UCSD-AML1 (cell line): ENCODE measurements around the gene ZNF185.
"Not testable (repeated sequence)": the region's sequence is repeated elsewhere in the genome, so short reads cannot be mapped to it uniquely, and the experiment has no call there.

Source experiments
- DNase-seq: peaks from one replicate; lab custom pipeline; 2025; ENCODE audit not compliant: unreplicated experiment; lab: John Stamatoyannopoulos, UW

ZNF185 gene

DNA sequence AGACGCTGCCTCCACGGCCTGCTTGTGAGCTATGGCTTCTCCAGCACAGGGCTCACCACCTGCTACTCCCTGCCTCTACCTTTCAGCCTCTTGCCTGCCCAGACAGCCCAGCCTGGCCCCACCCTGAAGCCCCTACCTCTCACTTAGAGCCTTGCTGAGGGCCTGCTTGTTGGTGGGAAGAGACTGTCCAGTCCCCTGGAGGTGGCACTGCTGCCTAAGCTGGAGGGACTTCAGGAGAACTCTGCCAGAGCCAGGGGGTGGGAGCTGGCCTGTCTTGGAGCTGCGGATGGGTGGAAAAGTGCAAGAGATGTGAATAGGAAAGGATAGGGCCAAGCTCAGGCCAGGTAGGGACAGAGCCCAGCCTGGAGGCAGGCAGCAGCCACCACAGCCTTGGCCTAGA is 2.7 kb upstream of the ZNF185 start:
- no peak for DNase-seq

DNA sequence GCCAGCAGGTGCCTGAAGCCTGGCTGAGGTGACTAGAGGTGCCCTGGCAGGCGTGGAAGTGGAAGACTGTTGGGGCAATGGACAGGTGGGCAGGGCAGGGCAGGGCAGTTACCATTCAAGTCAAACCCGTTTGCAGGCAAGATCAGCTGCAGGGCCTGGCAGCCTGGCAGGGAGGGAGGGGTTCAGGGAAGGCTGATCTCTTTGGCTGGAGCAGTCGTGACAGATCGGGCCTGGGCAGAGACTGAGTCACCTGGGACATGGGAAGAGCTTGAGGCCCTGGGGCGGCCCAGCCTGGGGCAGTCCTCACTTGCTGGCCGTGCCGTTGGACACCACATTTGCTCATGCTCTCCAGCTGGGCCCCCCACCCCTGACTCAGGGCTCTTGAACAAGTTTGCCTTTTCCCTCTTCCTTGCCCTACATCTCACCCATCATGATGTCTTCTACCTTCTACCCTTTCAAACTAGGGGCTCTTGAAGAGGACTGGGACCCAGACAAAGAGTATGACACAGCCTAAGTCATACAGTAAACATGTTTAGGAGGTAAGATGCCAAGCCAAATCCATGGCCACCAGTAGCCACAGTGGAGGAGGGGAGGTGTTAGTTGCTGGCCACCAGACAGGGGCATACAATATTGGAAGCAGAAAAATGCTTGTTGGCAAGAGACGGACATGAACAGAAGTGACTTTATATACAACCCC is 2.0 kb upstream of the ZNF185 start:
- no peak for DNase-seq

DNA sequence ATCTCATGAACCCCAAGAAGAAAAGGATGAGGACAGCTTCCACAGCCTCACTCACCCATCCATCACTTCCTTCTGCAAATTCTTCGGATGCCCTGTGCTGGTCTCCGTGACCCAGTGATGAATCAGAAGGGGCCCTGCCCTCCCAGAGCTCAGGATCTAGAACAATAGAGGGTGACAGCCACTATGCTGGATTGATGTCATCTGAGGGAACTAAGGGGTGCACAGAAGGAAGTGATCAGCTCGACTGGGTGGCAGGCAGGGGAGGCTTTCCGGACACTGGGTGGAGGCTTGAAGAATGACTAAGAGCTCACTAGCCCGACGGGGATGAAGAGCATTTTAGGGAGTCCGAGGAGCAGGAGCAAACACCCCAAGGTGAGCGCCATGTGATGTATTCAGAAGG is 1.4 kb upstream of the ZNF185 start:
- DNase-seq: no peak

DNA sequence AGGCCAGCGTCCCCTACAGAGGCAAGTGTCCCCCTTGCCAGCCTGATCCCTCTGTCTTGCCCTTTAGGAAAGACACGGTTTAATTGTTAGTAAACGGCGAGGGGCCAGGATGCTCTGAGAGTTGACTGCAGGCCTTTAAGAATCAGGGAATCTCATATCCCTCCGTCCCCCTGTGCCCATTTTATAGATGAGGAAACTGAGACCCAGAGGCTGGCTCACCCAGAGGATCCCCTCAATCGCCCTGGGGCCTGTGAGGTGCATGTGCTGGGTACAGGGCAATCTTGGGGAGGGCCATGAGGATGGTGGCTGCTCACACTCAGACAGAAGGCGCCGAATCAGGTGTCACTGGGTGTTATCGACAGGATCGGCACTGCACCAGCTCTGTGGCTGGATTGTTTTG is 575 bp downstream of the ZNF185 start:
- no peak for DNase-seq

DNA sequence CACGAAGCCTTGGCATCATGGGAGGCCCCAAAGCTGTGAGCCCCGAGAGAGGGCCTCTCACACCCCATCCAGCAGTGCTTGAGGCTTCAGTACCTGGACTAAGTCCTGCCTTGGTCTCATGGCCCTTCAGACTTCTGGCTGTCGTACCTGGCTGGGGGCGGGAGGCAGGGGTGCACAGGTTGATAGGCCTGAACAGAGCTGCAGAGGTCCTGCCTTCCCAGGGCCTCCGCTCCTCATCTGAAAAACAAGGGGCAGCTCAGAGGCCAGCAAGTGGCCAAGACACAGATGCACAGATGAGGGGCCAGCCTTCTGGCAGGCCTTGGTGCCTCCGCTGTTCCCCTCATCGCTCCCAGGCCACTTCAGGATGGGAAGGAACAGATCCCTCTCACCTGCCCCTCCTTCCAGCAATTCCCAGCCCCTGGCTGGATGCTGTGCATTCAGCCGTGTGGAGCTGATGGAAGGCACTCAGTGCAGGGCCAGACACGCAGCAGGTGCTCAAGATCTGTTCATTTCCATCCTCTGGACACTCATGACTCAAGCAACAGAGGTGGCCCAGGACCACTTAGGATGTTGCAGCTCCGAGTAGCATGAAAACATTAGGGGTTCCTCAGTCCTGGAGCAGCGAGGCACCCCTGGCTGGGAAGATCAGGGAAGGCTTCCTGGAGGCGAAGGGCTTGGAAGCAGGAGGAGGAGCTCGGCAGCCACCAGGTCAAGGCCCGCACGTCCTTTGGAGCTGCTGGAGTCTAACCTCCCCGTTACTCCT is 1.4 kb downstream of the ZNF185 start:
- DNase-seq: no peak

DNA sequence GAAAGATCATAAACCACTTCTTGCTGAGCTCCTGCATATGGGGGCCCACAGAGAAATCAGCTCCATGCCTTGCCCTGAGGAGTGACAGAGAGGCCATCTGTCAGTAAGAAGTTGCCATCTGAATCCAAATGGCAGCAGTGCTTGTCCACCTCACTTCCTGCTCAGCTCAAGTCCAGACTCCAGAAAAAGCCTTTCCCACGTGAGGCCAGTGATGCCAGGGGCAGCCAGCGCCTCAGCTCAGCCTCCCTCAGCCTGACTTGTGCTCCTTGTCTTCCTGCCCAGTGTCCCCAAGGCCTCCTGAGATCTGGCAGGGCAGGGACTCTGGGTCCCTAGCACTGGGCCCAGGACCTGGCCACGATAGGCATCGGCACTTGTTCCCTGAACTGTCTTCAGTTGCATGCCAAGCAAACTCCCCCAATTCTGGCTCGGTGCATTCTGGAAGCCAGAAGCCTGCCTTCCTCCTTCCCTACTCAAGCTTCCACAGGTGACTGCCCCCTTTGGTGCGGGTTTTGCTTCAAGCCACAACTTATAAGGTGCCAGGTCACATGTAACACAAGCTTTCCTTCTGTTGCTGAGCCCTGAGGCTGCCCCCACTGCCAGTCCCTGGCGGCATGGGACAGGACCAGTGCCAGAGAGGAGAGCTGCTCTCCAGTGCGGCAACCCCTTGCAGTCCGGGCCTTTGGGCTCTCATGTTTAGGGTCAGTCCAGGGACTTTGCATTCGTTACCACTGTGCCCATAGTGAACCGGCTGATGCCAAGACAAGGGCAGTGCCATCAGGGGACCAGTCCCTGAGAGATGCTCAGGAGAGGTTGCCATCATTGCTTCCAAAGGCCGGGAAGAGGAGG is 2.2 kb downstream of the ZNF185 start:
- DNase-seq: no peak

DNA sequence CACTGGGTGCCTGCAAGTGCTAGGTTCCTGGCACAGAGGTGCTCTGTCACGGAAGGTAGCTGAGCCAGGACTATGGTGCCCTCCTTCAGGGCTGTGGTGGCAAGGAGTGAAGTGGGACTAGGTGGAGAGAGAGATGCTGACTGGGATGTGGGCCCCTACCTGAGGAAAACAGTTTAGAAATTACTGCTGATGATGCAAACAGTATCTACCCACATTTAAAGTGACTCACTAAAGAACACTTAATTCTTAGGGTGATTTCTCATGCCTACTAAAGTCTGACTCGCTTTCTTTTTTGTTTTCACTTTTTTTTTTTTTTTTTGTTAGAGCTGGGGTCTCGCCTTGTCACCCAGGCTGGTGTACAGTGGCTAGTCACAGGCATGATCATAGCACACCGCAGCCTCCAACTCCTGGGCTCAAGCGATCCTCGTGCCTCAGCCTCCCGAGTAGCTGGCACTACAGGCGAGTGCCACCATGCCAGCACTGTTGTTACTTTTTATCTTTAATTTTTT is 3.1 kb downstream of the ZNF185 start:
- DNase-seq: no peak

DNA sequence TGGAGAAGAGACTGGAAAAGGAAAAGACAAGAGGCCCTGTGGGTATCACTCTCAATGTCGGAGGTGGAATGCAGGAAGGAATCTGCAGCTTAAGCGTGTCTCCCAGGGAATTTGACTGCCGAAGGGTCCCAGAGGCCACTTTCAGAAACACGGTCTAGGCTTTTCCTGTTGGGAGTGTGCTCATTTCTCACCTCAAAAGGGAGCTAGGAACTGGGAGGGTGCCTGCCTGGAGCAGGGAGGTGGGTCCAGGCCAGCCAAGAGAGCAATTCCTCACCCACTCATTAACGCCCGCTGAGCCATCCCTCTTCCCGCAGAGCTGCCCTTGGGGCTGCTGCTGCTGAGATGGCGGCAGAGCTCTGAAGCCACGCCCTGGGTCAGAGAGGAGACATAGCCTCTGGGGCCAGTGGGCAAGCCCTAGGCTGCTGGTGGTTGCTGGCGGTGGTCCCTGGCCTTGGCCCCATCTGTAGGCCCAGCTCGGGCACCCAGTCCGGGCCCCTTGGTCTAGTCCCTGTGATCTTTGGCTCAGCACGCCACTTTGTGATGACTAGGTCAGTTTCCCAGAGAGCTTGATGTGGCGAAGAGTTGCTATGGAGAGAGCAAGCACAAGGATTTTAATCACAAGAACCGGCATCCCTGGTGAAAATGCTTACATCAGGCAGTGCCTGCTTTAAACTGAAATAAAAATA is 4.1 kb downstream of the ZNF185 start:
- DNase-seq: no peak

- no peak for DNase-seq
These were observed 4.6 kb downstream of the ZNF185 start for GRCh38 chrX:152902502-152902820.

DNA sequence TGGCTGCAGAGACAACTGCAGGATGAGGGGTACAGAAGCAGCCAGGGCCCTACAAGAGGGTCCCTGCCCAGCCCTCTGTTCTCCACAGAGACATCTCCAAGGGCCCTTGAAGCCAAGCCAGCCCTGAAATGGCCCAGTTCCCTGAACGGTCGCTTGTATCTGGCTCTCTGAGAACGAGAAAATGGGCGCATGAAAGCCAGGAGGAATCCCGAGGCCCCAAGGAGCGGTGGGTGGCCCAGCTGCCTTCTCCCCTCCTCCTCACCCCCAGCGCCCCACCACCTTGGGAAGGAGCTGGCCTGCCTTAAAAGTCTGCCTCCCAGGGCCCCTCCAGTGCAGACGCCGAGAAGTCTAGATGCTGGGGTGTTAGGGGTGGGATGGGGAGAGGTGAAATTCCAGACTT is 5.7 kb downstream of the ZNF185 start:
- DNase-seq: no peak

GRCh38 chrX:152904151-152905080 is 6.5 kb downstream of the ZNF185 start:
- peak; percentile 52 for DNase-seq

DNA sequence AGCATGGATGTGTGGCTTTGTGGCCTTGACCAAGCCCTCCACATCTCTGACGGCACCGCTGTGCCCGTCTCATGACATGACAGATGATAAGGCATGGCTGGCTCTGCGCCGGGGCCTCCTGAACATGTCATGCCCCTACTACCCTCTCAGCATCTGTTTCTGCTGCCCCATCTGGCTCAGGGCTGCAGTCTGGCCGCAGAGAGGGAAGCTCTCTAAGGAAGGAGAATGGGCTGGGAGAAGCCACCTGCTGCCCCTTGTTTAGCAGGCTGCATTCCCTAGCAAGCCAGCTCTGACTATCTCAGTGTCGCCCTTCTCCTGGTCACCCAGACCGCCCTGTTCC is 7.2 kb downstream of the ZNF185 start:
- DNase-seq: no peak

DNA sequence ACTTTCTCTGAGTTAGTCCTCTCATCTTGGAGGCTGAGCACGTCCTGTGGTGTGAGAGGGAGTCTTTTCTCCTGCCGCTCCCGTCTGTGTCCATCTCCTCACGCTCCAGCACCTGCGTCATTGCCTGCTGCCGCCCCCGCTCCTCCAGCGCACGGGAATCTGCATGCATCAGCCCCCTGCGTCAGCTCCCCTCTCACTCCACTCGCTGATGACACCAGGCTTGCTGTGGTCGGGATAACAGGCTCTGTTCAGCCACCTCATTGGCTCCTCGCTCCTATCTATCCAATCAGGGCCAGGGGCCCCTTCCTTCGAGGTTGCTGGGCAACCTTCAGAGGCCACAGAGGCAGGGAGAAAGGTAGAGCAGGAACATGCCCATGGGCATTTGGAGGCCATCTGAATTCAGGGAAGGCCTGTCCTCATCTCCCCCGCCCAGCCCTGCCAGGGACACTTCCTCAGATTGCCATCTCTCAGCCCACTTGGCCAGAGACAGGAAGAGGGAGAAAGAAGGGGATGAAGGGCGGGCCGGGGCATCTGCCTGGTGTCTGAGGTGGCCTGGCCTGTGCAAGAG is 9.3 kb downstream of the ZNF185 start:
- DNase-seq: no peak

- no peak for DNase-seq
These were observed 10.6 kb downstream of the ZNF185 start for GRCh38 chrX:152908486-152908885.

GRCh38 chrX:152910018-152910417 is 12.2 kb downstream of the ZNF185 start:
- DNase-seq: not testable (repeated sequence)

DNA sequence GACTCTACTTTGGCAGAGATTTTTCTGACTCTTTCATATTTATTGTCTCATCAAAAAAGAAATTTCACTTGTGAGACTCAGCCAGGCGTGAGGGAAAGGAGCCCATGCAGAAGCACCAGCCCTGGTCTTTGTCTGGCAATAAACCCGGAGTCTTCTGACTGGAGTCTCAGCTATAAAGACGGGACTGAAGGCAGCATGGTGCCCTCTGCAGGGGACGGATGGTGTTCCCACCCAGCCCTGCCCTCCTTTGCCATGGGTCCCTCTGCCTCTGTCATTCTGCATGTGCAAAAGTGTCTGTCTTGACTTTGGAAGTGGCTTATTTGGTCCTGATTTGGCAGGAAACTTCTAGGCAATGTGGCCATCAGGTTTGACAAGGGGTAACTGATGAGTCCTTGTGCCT is 14.2 kb downstream of the ZNF185 start:
- peak; percentile 40 for DNase-seq

DNA sequence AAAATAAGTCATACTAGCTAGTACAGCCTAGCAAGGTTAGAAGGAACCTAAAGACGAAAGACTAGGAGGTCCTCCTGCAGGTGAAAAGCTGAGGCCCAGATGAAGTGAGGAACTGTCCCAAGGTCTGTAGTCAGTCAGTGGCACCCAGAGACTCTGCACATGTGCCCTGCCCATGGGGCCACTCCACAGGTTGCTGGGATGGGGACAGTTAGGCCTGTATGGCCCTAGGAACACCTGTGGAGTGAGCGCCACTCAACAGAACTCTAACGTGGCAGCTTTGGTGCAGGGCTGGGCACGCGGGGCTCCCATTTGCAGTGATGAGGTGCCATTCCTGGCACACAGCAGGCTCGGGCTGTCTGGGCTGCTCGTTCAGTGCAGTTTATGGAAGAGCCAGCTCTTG is 14.8 kb downstream of the ZNF185 start:
- no peak for DNase-seq

- DNase-seq: peak; percentile 59
These were observed 15.5 kb downstream of the ZNF185 start for GRCh38 chrX:152913346-152913745.

- no peak for DNase-seq
These were observed 16.0 kb downstream of the ZNF185 start for GRCh38 chrX:152913910-152914309.
